ENCODE data around the gene MFSD11.

DNA sequence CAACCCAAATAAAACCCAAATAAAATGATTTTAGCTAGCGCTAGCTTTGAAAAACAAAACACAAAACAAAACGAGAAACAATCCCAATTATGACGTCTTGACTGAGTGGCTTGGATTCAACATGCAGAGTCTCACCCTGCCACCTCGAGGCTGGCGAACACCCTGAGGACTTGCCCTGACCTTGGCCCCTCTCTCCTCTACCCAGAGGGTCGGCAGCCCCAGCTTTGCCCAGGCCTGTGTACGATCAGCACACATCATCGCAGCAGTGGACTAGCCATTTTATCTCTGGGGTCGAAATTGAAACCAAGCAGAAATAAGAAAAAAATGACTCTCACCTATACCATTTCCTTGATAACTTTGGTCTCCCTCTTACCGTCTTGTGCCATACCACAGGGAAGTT is 16.5 kb upstream of the MFSD11 start:
- no peak for TF ChIP-seq EZH2phosphoT487 (IDR thresholded peaks at IDR 0.05; ENCODE audit: borderline replicate concordance, low read depth, low read length)
- TF ChIP-seq, protein P1, sequence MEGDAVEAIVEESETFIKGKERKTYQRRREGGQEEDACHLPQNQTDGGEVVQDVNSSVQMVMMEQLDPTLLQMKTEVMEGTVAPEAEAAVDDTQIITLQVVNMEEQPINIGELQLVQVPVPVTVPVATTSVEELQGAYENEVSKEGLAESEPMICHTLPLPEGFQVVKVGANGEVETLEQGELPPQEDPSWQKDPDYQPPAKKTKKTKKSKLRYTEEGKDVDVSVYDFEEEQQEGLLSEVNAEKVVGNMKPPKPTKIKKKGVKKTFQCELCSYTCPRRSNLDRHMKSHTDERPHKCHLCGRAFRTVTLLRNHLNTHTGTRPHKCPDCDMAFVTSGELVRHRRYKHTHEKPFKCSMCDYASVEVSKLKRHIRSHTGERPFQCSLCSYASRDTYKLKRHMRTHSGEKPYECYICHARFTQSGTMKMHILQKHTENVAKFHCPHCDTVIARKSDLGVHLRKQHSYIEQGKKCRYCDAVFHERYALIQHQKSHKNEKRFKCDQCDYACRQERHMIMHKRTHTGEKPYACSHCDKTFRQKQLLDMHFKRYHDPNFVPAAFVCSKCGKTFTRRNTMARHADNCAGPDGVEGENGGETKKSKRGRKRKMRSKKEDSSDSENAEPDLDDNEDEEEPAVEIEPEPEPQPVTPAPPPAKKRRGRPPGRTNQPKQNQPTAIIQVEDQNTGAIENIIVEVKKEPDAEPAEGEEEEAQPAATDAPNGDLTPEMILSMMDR (conservative IDR thresholded peaks at IDR 0.05; ENCODE audit: low read length) = no peak
